Measurements from ENCODE around the gene SLC39A11. TPM values are rescaled to one million over a fixed set of nuclear protein-coding genes. Genes with fewer than 3 reads are reported as not detected.

Gene SLC39A11
- total and polyA plus RNA-seq, 2 of the 13 experiments (the other 11 are each of a cell fraction or from before 2014, with no cell fraction given): 17.2 to 31.5 TPM

GRCh38 chr17:73068322-73069153 is 23.9 kb downstream of the SLC39A11 start (continued):
- TF ChIP-seq PATZ1 (CRISPR knock-in tag; IDR thresholded peaks at IDR 0.05) (0 out of 2 replicates have a peak, but pooled peaks have one; percentile 8), PRPF4 (IDR thresholded peaks at IDR 0.05; ENCODE audit: low read depth, low read length, poor library complexity, severe bottlenecking) (no peak), TFDP2 (CRISPR knock-in tag; IDR thresholded peaks at IDR 0.05) (no peak), ZBTB14 (CRISPR knock-in tag; IDR thresholded peaks at IDR 0.05) (no peak), KDM3A (CRISPR knock-in tag; IDR thresholded peaks at IDR 0.05; ENCODE audit: low read depth) (no peak), KMT2B (CRISPR knock-in tag; IDR thresholded peaks at IDR 0.05) (no peak; the same call in 1 of the 2 replicates), RBFOX2 (IDR thresholded peaks at IDR 0.05; ENCODE audit: low read depth, low read length) (0 out of 2 replicates have a peak, but pooled peaks have one; percentile 18), PLSCR1 (CRISPR knock-in tag; IDR thresholded peaks at IDR 0.05; ENCODE audit: borderline replicate concordance) (no peak), ZNF264 (CRISPR knock-in tag; IDR thresholded peaks at IDR 0.05) (no peak), SIN3A (IDR thresholded peaks at IDR 0.05; ENCODE audit: borderline replicate concordance, low read depth, low read length) (peak; percentile 71; the same call in 1 of the 2 replicates), ZNF614 (CRISPR knock-in tag; IDR thresholded peaks at IDR 0.05; ENCODE audit: borderline replicate concordance) (peak; percentile 31; the same call in 1 of the 2 replicates), ATF3 (CRISPR knock-in tag; IDR thresholded peaks at IDR 0.05) (peak; percentile 46; the same call in 1 of the 2 replicates), CREBL2 (CRISPR knock-in tag; IDR thresholded peaks at IDR 0.05; ENCODE audit: borderline replicate concordance) (no peak), ZSCAN5A (CRISPR knock-in tag; IDR thresholded peaks at IDR 0.05; ENCODE audit: borderline replicate concordance) (no peak), SSRP1 (CRISPR knock-in tag; IDR thresholded peaks at IDR 0.05) (no peak), RELA (CRISPR knock-in tag; IDR thresholded peaks at IDR 0.05) (no peak), ZNF776 (CRISPR knock-in tag; IDR thresholded peaks at IDR 0.05) (no peak), ZNF691 (CRISPR knock-in tag; IDR thresholded peaks at IDR 0.05; ENCODE audit: borderline replicate concordance, low read depth) (no peak), MED13 (CRISPR knock-in tag; IDR thresholded peaks at IDR 0.05) (no peak), IKZF4 (CRISPR knock-in tag; IDR thresholded peaks at IDR 0.05; ENCODE audit: borderline replicate concordance, low read depth, not compliant biosample characterization) (no peak)

Data from HepG2 (cell line).